GM18861 (cell line): ENCODE measurements around the gene AREL1.

Experiments used
- ATAC-seq: cut with Tn5 transposase; IDR thresholded peaks from one replicate; pipeline ENCODE4 v1.9.1; 2021; ENCODE audit not compliant: unreplicated experiment

AREL1 gene

DNA sequence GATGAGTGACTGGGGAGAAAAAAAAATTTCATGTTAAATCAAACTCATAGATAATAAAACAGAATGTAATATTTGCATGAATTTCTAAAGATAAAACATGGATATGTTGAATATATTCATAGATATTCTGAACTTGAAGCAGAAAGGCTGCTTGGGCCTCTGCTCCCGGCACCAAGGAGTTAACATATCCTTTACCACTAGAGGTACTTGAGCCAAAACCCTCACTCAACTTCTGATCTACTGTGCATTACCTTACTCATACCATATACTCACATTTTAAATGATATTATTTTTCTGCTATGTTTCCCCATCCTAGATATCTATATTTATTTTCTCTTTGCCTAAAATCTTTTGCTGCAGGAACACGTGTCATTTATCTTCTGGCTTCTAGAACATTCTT, 14.9 kb downstream of the AREL1 start:
- no peak for ATAC-seq

DNA sequence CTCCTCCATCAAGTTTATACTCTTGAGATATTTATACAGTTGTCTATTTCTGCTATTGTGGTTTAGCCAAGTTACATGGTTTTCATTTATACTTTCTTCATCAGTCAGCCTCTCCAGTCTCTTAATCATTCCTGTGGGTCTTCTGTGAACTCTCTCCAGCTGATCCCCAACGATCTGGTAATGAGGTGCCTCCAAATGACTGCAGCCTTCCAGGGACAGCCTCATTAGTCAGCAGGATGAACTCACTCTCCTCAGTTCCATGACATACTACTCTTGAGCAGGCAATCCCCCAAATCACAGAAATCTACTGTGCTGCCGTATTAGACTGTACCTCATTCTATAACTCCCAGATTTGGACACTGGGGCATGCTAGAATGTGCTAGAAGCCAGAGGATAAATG, 15.3 kb downstream of the AREL1 start:
- no peak for ATAC-seq

DNA sequence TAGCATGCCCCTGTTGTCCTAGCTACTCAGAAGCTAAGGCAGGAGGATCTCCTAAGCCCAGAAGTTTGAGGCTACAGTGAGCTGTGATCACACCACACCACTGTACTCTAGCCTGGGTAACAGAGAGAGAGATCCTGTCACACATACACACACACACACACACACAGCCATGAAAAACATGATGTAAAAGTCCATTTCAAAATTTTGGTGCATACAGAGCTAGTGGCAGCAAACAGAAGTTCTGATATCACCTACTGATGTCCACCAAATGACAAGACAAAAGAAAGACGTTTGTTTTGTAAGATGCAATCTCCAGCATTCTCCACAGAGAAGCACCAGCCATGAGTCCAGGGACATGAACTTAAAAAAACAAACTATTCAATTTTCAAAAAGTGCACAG, 15.9 kb downstream of the AREL1 start:
- no peak for ATAC-seq

DNA sequence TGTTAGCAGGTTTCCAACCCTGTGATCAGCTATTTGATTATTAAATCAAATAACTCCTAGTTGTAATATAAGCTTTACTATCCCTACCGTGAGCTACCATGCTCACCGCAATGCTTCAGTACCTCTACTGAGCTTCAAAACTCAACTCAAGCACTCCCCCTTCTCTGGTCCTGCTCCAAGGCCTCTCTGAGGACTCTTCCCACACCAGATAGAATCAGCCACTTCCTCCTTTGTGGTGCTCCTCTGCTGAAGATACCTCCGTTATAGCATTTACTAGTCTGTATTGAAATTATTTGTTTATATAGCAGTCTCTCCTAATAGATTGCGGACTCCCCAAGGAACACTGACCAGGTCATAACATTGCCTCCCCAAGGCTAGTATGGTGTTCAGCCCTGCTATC, 17.5 kb downstream of the AREL1 start:
- no peak for ATAC-seq

DNA sequence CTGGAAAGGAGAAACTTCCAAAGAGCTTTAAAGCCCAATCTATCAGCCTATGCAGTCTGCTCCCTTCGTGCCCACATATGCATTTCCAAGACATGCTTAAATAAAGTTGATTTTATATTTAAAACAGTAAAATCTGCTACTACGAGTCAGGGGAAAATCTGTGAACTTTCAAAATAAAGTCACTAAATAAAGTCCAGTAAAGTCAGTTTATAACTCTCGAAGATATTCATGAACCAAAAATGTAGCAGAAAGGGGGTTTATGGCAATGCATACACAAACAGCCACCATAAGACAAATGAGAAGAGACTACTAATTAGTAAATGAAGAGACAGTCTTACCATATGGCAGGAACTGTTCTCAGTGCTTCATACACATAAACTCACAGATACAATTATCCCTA, 19.7 kb downstream of the AREL1 start:
- no peak for ATAC-seq

DNA sequence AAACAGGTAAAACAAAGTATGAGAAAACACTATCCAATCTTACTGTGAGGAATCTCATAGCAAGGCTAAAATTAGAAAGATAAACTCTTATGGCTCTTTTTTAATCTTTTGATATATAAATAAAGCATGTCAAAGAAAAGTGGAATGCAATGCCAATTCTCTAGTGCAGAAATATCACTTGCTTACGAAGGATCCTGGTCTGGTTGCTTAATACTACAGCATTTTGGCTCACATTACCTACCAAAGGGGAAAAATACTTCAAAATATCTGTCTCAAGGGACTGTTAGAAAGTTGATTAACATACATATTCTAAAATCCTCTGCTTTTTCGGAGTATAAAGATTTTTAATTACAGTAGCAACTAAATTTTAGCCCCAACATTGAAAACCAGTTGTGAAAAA, 21.4 kb downstream of the AREL1 start:
- ATAC-seq: no peak

DNA sequence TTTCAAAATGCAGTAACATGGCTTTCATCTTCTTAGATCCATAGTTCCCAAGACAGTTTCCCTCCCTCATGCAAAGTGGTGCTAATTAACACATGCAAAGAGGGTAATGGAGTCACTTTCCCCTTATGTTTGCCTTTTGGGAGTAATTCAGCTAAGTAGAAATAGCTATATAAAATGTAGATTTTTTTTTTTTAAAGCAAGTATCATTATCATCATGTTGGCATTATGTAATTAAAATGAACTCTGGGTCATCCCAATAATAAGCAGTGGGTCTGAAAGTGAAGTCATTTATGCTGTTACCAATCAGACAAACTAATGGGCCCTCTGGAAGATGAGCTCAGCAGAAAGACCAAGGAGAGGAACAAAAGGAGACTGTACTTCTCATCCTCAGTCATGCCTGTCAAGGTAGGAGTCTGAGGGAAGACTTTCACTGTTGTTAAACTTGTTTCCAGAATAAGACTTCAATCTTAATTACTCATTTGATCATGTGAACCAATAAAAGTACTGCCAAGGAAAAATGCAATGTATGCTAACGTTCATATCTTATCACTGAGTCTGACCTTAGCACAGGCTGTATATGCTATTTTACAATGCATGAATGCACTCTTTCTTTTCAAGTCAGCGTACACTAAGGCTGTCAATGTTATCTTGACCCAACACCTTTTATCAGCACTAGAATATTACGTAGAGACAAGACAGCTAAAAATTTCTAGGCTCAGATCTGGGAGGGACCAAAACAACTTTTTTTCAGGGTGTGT, 26.8 kb downstream of the AREL1 start:
- no peak for ATAC-seq

DNA sequence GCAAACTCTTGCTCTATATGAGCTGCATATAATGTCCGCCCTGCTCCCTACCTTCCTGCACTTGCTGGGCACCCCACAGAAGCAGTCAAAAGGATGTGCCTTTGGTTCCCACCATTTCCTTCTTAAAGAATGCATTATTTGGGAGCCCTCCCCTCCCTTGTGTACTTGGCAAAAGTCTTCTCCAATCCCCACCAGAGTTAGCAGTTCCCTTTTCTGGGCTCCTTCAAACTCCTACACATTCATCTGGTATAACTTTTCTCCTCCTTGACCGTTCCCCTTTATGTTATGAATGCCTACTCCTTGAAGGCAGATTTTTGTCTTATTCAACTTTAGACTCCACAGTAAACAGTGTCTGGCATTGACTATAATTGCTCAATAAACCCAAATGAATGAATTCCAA, 27.8 kb downstream of the AREL1 start:
- ATAC-seq: no peak

DNA sequence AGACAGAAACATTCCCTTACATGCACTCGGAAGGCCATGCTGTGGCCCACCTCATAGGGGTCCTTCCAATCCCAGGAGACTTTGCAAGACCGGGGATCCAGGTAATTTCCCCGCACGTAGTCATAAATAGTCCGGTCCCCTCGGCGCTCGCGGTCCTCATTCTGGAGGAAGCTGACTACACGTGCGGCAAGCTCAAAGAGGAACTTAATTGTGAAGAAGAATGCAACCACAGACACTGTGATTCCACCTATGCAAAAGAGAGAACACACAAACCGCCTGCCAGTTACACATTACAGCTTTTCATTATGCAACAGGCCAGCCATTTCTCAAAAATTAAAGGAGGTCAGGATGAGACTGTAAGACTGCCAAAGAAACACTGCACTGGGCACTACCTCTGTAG, 28.4 kb downstream of the AREL1 start:
- ATAC-seq: peak; percentile 52

DNA sequence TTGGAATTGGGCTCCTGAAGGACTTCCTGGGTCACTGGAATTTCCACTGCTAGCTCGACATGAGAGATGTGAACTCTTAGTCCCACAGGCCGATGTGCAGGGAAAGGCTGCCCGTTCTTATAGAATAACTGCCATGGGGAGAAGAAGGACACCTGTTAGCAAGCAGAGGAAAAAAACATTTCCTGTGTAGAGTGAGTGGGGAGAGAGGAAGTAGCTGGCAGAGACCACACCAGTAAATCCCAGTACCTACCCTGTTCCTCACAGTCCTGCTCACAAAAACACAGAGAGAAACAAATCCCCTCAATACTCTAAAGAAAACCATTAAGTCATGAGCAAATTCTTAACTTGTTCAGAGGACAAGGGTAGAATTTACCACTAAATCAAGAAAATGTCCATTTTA, 29.5 kb downstream of the AREL1 start:
- no peak for ATAC-seq

DNA sequence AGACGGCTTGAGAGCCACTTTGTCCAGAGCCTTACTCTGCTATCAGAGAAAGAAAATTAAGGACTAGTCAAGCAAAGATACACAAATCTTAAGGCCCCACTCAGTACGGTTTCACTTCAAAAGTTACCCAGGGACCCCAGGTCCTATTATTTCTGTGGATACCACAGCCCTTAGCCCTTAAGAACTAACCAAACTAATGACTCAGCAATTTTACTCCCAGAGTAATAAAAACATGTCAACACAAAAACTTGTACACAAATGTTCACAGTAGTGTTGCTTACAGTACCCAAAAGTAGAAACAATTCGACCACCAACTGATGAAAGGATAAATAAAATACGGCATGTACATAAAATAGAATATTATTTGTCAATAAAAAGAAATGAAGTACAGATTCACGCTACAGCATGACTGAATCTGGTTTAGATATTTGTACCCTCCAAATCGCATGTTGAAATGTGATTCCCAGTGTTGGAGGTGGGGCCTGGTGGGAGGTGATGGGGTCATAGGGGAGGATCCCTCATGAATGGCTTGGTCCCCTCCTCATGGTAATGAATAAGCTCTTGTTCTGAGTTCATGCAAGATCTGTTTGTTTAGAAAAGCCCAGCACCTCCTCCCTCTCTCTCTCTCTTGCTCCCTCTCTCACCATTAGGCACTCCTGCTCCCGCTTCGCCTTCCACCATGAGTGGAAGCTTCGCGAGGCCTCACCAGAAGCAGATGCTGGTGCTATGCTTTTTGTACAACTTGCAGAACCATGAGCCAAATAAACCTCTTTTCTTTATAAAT, 30.5 kb downstream of the AREL1 start:
- no peak for ATAC-seq

DNA sequence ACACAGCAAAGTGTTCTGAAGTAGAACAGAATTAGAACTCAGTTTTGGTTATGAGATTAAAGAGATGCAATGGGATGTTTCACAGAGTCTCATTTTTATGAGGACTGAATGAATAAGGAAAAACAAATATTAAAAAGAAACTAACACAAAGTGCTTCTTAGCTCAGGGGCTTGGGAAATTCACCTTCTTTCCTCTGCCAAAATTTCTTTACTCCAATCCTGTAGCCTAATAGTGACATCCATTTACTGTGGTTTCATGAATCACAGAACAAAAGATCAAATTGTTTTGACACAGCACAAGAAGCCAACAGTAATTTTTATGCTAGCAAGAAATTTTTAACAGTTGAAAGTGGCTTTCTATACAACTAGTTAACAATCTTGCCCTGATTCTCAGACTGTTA, 37.7 kb downstream of the AREL1 start:
- no peak for ATAC-seq

DNA sequence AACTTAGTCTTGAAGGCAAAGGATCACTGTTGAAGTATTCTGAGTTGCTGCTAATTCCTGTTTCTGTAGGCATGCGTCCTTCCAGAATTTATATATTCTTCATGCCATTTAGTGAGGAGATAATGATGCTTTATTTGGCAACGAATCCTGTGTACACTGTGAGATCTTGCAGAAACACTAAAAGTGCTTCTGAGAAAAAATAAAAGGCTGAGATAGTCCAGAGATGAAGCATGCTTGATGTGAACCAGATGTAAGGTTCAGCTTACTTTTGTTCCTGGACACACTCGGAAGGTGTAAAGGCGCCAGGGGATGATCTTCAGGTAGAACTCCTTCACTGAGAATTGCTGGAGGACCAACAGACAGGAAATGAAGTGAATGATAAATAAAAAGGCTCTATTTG, 39.1 kb downstream of the AREL1 start:
- no peak for ATAC-seq

DNA sequence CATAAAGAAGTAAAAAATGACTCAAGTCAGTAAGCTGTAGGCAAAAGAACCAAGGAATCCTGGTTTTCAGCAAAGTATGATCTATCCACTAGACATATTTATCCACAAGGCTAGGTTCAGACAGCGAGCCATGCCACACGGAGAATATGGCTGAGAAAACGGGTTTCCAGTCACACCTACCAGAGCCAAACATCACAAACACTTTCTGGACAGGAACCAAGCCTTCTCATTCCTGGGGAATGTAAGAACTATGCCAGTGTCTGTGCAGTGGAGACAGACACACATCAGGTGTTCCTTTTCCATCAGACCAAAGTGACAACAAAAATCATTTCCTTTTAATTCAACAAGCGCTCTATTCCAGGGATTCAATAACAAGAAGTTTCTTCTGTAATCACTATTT, 41.1 kb downstream of the AREL1 start:
- ATAC-seq: no peak

DNA sequence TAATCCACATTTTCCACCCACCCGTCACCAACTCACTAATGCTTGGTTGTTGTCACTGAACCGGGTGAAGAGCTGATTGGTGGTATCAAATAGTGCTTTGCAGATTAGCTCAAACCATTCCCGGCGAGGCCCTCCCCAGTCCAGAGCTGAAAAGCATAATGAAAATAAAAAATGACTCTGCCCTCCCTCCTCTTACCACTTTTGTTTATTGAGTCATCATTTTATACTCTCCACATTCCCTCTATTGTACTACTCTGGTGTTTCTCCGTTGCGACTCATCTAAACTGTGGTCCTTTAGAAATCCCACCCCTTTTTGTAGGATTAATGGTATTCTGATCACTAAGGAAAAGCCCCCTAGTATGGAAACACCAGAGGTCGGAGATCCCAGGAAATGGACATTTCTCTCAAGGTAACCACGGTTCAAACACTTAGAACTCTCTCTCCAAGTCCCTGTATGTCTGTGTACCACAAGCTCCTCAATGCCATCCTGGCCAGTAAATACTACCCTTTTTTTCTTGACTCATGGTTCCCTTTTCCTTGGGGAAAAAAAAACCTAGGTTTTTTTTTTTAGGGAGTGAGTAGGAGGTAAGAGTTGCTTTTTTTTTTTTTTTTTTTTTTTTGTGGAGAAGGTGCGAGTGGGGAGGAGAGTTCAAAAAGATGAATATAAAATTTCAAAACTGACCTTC, 42.0 kb downstream of the AREL1 start:
- ATAC-seq: no peak

DNA sequence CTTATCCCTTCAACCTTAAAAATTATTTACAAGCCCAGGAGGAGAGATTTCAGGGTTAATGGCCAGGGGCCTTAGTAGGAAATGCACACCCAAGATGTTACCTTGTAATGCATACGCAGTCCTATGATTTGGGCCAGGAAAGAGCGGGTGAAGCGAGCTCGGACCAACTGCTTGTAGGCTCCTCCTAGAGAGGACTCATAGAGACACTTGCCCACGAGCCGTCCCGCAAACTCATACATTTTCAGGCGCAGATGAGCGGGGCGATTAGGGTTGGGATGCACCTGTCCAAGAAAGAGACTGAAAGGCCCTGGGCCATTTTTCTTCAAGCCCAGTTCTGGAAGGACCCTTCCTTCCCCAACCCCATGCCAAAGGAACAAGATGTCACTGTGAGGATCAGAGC, 43.0 kb downstream of the AREL1 start:
- no peak for ATAC-seq

DNA sequence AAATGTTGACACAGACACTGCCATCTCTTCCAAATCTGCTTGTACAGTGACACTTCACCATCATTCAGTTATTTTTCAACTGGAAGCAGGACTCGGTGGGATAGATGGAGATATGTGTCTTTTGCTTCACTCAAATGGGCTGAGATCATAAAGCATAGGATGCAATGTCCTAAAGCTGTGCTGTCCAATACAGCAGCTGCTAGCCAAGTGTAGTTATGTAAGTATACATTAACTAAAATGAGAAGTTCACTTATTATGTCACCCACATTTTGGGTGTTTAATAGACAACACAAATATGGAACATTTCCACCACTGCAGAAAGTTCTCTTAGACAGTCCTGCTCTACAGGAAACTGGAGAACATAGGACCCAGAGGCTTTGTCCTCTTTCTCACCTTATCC, 43.6 kb downstream of the AREL1 start:
- no peak for ATAC-seq

DNA sequence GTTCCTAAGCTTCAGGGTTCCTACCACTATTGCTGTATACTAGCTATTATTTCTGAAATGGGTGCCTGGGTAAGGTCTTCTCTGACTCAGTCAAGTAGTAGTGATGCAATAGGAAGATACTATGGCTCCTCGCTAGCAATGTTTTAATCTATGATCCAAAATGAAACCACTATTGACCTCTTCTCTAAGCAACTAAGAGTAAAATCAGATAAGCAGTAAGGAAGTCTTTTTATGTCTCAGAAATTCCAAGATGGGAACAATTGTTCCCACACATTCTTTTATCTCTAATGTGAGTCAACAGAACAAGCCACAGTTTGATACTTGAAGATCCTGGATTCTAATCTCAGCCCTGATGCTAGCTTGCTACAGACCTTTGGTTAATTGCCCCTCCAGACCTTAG, 45.1 kb downstream of the AREL1 start:
- ATAC-seq: no peak

DNA sequence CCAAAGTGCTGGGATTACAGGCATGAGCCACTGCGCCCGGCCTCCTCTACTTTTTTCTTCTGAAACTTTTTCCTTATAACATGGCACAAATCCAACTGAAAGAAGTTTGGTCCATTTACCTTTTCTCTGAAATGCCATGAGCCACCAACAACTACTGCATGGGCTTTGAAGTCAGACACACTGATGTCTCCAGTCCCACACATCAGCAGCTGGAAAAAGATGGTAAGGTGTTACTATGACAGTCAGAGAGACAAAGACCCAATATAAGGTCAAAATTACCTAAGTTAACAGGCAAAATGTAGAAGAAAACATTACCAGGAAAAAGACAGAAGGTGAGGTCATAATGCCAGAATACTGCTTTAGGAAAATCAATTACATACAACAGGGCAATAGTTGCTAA, 48.2 kb downstream of the AREL1 start:
- ATAC-seq: no peak

DNA sequence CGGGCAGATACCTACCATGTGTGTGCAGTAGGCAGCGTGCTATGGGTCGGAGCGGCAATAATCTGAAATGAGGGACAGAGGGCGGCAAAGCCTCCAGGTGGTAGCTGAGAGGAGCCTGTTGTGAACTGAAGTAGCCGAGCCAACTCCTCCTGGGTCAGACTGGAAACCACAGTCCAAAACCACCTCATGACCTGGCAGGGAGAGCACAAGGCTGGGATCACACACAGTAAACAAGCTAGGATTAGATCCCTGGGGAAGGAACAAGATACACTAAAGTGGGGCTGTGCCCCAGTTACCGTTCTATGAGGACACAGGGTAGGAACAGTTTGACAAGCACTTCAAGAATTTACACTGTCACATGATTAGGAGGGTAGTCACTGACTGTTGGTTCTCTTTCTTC, 49.0 kb downstream of the AREL1 start:
- ATAC-seq: no peak

DNA sequence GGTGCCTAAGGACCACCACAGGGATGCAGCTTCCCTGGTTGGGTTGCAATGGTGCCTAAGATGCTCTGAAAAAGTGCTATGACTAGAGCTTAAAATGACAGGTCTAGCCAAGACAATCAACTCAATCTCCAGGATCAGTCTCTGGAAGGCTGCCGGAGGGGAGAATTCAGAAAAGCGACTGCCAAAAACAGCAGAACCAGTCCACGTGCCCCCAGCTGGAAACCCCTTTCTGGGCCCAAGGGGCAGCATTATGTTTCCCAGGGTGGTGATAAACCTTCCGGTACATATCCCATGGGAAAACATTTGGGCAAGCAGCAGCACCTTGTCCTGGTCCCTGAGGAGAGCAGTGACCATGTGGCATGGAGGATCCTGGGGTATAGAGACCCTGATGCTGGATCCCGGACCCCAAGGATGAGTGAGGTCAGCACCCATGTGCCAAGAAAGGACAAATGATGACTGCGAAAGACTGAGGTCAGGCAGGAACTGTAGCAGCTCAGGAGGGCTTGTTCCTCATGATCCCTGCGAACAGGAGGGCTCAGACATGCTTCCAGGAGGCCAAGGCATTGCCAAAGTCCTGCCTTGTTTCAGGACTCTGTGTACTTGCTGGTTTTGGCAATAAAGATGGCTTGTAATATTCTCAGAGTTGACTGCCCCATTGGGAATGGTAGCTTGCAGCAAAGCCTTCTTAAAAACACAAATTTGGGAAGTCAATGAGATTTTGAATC, 51.0 kb downstream of the AREL1 start:
- no peak for ATAC-seq
